ENCODE measurements around the gene GPBP1L1.

- TF ChIP-seq EZH2 (IDR thresholded peaks at IDR 0.05; ENCODE audit: low read depth) (no peak), CTCF (conservative IDR thresholded peaks at IDR 0.05) (no peak)
Observed at GRCh38 chr1:45723248-45723930, 37.1 kb upstream of the GPBP1L1 start.
